HG02642 (cell line): Measurements from ENCODE around the gene GALNT1.

Experiments
- ATAC-seq: cut with Tn5 transposase; IDR thresholded peaks from one replicate; pipeline ENCODE4 v1.9.1; 2021; ENCODE audit warnings: mild to moderate bottlenecking; ENCODE audit not compliant: unreplicated experiment, poor library complexity

Gene GALNT1

DNA sequence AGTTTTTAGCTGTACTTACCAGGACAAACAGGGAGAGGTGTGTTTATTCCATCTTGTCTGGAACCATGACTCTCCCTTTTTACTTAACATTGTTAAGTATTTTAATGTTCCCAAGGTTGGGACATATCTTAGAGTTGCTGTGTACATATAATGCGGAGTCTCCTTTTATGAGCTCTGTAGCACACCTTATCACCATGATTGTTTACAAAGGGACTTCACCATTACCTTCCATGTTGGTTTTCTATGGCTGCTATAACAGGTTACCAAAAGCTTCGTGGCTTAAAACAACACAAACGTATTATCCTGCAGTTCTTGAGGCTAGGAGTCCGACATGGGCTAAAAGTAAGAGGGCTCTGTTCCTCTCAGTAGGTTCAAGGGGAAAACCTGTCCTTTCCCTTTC is 164.3 kb downstream of the GALNT1 start:
- ATAC-seq = no peak

DNA sequence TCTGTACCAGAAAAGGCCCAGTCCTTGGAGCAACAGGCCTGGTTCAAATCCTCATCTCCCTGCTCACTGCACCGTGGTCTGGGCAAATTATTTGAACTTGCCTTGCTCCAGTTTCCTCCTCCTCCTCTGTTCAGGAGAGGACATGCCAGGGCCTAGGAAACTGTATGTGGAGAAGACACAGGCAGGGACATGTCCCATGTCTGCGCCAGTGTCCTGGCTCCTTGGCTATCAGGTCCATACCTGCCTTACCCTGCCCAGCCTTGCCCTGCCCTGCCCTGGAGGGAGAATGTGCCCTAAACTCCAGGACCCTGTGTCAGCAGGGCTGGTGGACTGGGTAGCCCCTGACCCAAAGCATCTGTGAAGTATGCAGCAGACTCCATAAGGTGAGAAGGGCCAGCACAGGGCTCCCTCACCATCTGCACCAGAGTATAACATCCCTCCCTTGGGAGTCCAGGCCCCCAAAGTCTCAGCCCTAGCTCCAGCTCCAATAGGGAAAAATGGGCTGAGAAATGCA is 165.3 kb downstream of the GALNT1 start:
- no peak for ATAC-seq

DNA sequence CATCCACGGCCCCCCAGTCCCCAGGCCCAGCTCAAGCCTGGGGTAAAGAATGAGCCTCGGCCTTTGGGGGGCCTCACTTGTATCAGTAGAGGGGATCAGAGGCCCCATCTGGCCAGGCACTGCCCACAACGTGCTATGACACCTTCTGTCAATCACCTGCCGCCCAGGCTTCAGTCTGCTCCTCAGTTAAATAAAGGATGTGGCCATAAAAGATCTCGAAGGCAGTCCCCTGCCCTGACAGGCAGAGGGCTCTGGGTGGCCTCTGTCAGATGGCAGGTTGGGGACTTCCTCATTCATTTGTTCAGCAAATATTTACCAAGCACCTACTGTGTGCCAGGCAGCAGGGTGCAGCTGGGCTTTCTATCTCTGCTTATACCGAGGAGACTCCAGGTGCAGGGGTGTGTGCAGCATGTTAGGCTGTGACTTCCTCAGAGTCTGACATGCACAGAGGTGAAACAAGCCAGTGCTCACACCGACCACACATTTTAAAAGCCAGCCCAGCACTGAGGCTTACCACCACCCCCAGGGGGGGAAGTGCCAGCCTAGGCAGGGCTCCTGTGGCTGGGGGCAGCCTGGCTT is 166.4 kb downstream of the GALNT1 start:
- ATAC-seq = no peak

DNA sequence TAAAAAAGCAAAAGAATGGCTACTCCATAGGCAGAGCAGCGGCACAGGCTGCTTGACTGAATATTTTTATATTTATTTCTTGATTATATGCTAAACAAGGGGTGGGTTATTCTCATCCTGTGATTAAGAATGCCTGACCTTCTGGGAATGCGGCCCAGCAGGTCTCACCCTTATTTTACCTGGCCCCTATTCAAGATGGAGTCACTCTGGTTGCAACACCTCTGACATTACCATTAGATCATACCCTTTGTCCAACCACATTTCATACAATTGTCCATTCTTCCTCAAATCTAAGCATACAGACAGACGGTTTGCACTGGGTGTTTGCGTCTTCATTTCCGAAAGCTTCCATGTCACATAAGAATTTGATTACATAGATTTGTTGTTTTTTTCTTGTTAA is 168.2 kb downstream of the GALNT1 start:
- ATAC-seq = no peak

DNA sequence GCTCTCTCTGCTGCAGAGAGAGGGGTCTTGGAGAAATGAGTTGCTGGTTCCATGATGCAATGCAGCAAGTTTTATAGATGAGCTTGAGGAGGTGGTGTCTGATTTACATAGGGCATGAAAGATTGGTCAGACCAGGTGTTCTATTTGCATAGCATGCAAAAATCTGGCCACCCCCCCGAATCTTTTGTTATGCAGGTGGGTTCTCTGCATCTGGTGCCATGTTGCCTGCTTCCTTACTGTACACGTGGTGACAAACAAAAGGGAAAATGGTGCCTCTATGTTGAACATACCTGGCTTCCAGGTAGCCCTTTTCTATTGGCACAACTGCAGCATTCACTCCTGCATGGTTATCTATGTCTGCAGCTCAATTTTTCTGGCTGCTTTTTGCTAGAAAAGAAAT is 169.4 kb downstream of the GALNT1 start:
- no peak for ATAC-seq

DNA sequence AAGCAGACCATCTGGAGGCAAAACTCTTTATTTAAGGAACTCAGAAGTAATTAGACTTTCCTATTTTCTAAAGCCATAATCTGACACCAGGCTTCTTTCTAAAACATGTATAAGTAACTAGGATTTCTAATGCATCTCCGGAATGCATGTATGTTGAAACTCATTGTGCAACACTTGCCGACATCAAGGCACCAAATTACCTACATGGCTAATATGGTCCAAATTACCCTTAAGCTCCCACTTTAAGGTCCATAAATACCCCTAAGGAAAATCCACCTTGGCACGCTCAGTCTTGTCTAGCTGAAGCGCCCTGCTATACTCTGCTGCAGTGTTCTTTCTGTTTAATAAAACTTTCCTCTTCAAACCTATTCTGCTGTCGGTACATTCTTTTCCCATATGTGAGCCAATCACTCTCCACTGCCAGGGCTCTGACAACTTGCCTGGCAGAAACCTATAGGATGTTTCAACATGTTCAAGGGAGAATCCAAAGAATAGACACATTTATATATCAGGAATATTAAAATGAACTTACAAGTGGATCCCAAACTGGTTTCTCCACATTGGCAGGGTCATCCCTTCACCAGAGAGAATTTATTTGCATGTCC is 171.9 kb downstream of the GALNT1 start:
- ATAC-seq = no peak

DNA sequence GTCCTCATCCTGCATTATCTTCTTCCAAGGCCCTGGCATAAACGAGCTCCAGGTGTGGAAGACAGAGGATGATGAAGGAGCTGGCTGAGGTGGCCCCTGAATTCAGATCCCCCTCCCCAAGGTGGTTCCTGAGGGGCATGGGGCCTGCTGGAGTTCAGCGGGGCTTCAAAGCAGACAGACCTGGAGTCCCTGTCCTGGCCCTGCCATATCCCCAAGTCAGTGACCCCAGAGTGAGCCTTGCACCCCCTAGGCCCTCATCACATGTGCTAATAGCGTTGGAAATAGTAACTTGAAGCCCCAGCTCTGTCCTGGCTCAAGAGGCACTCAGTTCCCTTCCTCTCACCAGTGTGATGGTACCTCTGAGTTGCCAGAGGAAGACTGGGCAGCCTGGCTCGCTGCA is 172.9 kb downstream of the GALNT1 start:
- no peak for ATAC-seq

DNA sequence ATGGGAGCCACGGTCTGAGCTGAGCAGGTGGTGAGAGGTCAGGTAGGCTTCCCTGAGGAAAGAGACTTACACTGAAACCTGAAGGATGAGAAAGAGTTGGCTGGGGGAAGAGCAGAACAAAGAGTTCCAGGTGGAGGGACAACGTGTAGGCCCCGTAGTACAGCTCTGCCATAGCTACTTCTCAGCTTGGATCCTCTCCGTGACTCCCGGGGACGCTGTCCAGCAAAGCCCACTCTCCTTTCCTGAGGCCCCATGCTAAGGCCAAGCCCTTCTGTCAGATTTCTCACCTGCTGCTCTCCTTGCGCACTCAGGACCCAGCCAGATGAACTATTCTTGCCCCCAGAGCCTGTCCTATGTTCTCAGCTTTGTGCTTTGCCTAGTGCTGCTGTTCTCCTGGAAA is 173.8 kb downstream of the GALNT1 start:
- ATAC-seq = no peak

DNA sequence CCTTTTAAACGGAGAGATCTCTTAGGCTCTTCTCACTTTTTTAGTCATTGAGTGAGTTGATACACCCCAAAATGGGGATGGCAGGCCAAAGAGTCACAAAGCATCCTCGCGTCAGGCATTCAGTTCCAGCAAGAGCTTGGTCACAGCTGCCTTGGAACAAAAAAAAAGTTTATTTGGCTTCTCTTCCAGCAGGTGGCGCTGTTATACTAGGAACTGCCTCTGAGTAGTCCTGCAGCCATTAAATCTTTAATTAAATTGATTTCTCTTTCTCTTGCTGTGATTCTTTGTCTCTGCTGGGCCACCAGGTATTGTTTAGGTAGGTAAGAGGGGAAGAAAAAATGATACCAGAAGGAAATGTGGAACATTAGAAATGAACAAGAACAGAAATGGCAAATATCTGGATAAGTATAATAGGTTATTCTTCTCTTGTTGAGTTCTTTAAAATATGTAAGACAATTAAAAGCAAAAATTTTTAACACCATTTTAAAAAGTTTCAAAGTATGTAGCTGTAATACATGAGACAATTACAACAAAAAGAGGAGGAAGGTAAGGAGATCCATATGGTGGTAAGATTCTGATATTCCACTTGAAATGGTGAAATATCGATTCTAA is 175.1 kb downstream of the GALNT1 start:
- no peak for ATAC-seq
